Natural killer cell (primary cell): ENCODE results near the gene ATG12. TPM values are rescaled to one million over a fixed set of nuclear protein-coding genes. Genes with fewer than 3 reads are reported as not detected.

Source experiments
- ATAC-seq, 3 donors: fragments of 150-1000 bp in 2 of 3; fragments of 200-7000 bp in 1 of 3; cut with Tn5 transposase; 1 replicate in 1 of 3; 2 replicates in 2 of 3; pipeline ENCODE4 v1.10.0; 2021; ENCODE audit warnings: mild to moderate bottlenecking in 2 of 3, moderate library complexity in 2 of 3
- DNase-seq, 2 donors: peaks; one replicate each; pipeline versions ENCODE4 v3.0.0 to v3.0.0-alpha.2; 2013 to 2021; ENCODE audit warnings: mixed read lengths in 1 of 2
- H3K27ac ChIP-seq: one replicate; pipeline ENCODE4 v1.5.1; 2013; ENCODE audit warnings: mild to moderate bottlenecking, low read length
- H3K27me3 ChIP-seq: one replicate; pipeline ENCODE4 v1.6.1; 2013; ENCODE audit warnings: low read length; ENCODE audit not compliant: control insufficient read depth, insufficient read depth
- H3K36me3 ChIP-seq: one replicate; pipeline ENCODE4 v1.6.1; 2013; ENCODE audit warnings: low read length; ENCODE audit not compliant: control insufficient read depth, insufficient read depth
- H3K4me1 ChIP-seq: one replicate; pipeline ENCODE4 v1.6.1; 2013; ENCODE audit warnings: low read length; ENCODE audit not compliant: control insufficient read depth, insufficient read depth
- H3K4me3 ChIP-seq: one replicate; pipeline ENCODE4 v1.5.1; 2013; ENCODE audit warnings: low read length
- H3K9me3 ChIP-seq: one replicate; pipeline ENCODE4 v1.6.1; 2013; ENCODE audit warnings: low read length; ENCODE audit not compliant: control insufficient read depth, insufficient read depth
- H3K27ac Mint-ChIP-seq, 2 donors: one replicate each; pipeline ENCODE4 v1.8.0; 2022; ENCODE audit warnings: mild to moderate bottlenecking in 2 of 2, mixed read lengths in 2 of 2, moderate library complexity in 1 of 2
- H3K27me3 Mint-ChIP-seq, 2 donors: one replicate each; pipeline ENCODE4 v1.8.0; 2022; ENCODE audit warnings: low read depth in 2 of 2, mixed read lengths in 2 of 2
- H3K36me3 Mint-ChIP-seq: one replicate; pipeline ENCODE4 v1.8.0; 2022; ENCODE audit warnings: mixed read lengths
- H3K4me1 Mint-ChIP-seq, 2 donors: one replicate each; pipeline ENCODE4 v1.8.0; 2022; ENCODE audit warnings: mixed read lengths in 2 of 2
- H3K4me3 Mint-ChIP-seq: one replicate; pipeline ENCODE4 v1.8.0; 2022; ENCODE audit warnings: mild to moderate bottlenecking, moderate library complexity, mixed read lengths
- H3K9me3 Mint-ChIP-seq, 2 donors: one replicate each; pipeline ENCODE4 v1.8.0; 2022; ENCODE audit warnings: mixed read lengths in 2 of 2
- CTCF ChIP-seq: fragments of 200-600 bp; IDR thresholded peaks from one replicate; pipeline ENCODE4 v1.8.0; 2022; ENCODE audit warnings: antibody characterized with exemption
- WGBS: methylation state at CpG from one replicate; pipeline ENCODE4 v1.1.7; 2013; ENCODE audit warnings: missing lambda C conversion rate; ENCODE audit not compliant: insufficient coverage; 5-methylcytosine and 5-hydroxymethylcytosine counted together
- intact Hi-C: fragments of 100-400 bp; cut with micrococcal nuclease; formaldehyde crosslinking; loops from one replicate; pipeline ENCODE4 v1.14.2; 2022
- total RNA-seq, 4 donors: library from RNA; stranded (reverse); fragments of 120-200 nt in 1 of 4; gene quantifications; one replicate each; pipeline versions ENCODE4 v1.2.3 to v1.2.4, GENCODE V29; 2013 to 2022

ATG12 gene
- total RNA-seq, 3 donors from 2014 or later (not counting 1 experiment from before 2014, with no cell fraction given) = 88.9 to 108 (median 92.9) TPM

- no peaks in the 10 kb centered on the region for H3K9me3 ChIP-seq
- no peak overlapping the region for H3K4me3 ChIP-seq
- Mint-ChIP-seq H3K27ac (no peak overlapping the region), H3K4me1 (peaks cover 24 to 27% of the 10 kb centered on the region in 2 donors), H3K27me3 (no peaks in the 10 kb centered on the region), H3K4me3 (no peak overlapping the region), H3K36me3 (no peaks in the 10 kb centered on the region), H3K9me3 (no peaks in the 10 kb centered on the region)
- no peak overlapping the region for H3K27ac ChIP-seq
- WGBS = 89% methylated on average over 6 of the region's 7 CpGs
- H3K27me3 ChIP-seq = no peaks in the 10 kb centered on the region
- no peaks in the 10 kb centered on the region for H3K4me1 ChIP-seq
- TF ChIP-seq CTCF = no peak
- no peaks in the 10 kb centered on the region for H3K36me3 ChIP-seq
- DNase-seq (no peak), ATAC-seq (no peak)
- intact Hi-C loops = no loop called here
Measured at GRCh38 chr5:115847290-115847689, 5.9 kb upstream of the ATG12 start.

GRCh38 chr5:115844321-115844817 lies 3.0 kb upstream of the ATG12 start:
- no peaks in the 10 kb centered on the region for H3K27me3 ChIP-seq
- WGBS = 92% methylated on average over 7 of the region's 7 CpGs
- H3K27me3 Mint-ChIP-seq = no peaks in the 10 kb centered on the region

GRCh38 chr5:115843444-115844130 lies 2.2 kb upstream of the ATG12 start:
- 71% methylated on average over 2 of the region's 6 CpGs for WGBS
- ATAC-seq (no peak), DNase-seq (no peak)
- peaks cover 14% of the 10 kb centered on the region for H3K4me1 ChIP-seq
- peaks cover 36 to 40% of the 10 kb centered on the region in 2 donors for H3K4me1 Mint-ChIP-seq
- no peaks in the 10 kb centered on the region for H3K27me3 ChIP-seq
- H3K27me3 Mint-ChIP-seq = no peaks in the 10 kb centered on the region
- H3K4me3 Mint-ChIP-seq = peak overlapping the region; percentile 94
- H3K36me3 Mint-ChIP-seq = no peaks in the 10 kb centered on the region
- no peaks in the 10 kb centered on the region for H3K9me3 Mint-ChIP-seq
- peak overlapping the region in 1 of 2 donors; percentile 88 for H3K27ac Mint-ChIP-seq
- H3K4me3 ChIP-seq = no peak overlapping the region
- no peaks in the 10 kb centered on the region for H3K9me3 ChIP-seq
- no peak for TF ChIP-seq CTCF
- intact Hi-C loops = no loop called here
- no peaks in the 10 kb centered on the region for H3K36me3 ChIP-seq
- no peak overlapping the region for H3K27ac ChIP-seq

More at GRCh38 chr5:115844321-115844817, 3.0 kb upstream of the ATG12 start:
- TF ChIP-seq CTCF = no peak
- Histone ChIP-seq H3K36me3 (no peaks in the 10 kb centered on the region), H3K4me3 (no peak overlapping the region), H3K27ac (no peak overlapping the region), H3K9me3 (no peaks in the 10 kb centered on the region), H3K4me1 (peaks cover 10% of the 10 kb centered on the region)
- DNase-seq (no peak), ATAC-seq (no peak)
- intact Hi-C loops = no loop called here
- Mint-ChIP-seq H3K27ac (no peak overlapping the region), H3K9me3 (no peaks in the 10 kb centered on the region), H3K4me3 (no peak overlapping the region), H3K36me3 (no peaks in the 10 kb centered on the region), H3K4me1 (peaks cover 29 to 33% of the 10 kb centered on the region in 2 donors)
